ENCODE measurements around the gene CYP19A1.

The CYP19A1 gene

DNA sequence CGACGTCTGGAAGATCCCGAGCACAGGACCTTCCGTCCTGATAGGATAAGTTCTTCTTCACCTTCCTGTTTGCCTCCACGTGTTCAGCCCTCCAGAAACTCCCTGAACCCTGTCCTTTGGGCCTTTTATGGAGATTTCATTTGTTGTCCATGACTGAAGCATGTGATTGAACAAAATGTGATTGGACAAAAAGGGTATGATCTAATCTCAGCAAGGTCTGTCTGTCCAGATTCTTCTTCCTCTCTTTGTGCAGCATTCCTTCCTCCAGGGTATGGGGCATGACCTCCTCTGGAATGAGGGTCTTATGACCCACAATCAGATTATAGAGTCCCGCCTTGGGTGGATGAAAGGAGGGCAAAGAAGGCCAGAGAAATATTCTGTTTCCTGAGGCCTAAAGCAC is at the start of gene CYP19A1:
TSS of gene CYP19A1 (minus strand) at position 101 of the 400 bp plus-strand sequence. CDS start 95,684 bp downstream, outside the sequence.
- no peak for DNase-seq

DNA sequence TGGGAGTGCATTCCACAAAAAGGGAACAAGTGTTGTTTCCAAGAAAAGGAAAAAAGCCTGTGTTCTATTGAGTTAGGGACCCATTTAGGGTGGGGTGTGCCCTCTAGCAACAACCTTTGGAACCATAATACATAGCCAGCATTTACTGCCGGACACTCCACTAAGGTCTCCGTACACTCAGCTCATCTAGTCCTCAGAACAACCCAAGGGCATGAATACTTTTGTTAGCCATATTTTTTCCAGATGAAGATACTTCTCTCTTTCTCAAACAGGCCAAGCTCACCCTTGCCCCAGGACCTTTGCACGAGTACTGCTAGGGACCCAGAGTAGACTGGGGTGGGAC is 49.3 kb upstream of the CYP19A1 start:
- no peak for DNase-seq

DNA sequence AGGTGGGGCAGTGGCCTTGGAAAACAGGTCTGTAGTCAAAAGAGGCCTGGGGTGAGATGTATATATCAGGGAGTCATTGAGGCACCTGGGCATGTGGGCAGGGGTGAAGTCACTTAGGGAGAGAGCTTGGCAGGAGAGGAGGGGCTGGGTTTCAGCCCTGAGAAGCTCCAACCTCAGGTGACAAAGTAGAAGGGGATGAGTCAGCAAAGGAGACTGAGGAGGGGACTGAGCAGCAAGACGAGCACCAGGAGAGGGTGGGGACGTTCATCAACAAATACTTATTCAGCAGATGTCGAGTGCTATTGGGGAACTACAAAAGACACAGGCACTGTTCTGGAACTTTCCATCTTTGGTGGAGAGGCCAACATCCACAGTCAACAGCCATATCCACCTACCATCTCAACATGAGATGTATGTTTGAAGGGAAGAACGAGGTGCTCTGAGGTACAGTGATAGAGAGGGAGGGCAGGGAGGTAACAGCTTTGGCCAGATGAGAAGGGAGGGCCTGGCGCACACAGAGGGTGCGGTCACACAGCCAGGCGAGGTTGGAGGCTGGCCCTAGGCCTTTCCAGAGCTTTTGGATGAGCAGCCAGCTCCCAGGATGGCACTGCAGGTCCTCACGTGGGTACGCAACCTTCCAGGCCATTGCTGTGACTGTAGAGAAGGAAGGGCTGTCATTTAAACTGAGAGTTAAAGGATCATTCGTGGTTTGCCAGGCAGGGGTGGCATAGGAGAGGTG is 48.7 kb upstream of the CYP19A1 start:
- DNase-seq, result no peak

DNA sequence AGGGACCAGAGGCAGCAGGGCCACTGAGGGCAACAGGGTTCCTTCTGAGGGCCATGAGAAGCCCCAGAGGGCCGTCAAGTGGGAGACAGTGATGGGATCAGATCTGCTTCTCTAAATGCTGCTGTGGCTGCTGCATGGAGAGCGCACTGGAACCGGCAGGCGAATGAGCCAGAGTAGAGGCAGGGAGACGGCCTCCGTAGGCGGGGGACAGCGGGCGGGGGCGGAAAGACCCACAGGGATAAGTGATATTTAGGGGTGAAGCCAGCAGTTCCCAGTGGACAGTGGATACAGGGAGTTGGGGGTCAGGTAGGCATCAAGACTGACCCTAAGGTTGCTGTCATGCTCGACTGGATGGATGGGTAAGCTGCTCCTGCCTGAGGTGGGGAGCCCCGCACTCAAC is 48.1 kb upstream of the CYP19A1 start:
- no peak for DNase-seq

DNA sequence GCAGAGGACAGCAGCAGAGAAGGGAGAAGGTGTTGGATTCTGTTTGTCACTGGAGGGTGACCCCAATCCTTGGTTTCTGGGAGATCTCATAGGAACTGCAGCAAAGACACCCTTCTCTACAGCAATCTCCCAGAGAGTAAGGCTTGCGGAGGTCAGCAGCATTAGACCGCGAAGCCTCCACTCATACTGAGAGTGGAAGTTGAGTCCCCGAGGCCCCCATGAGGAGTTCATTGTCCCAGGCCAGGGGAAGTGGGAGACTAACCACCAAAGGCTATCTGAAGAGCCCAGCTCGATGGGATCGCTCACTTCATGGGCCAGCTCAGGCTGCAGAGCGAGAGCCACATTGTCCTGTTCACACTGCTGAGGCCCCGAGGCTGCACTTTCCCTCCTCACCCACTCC is 47.6 kb upstream of the CYP19A1 start:
- DNase-seq, result no peak

DNA sequence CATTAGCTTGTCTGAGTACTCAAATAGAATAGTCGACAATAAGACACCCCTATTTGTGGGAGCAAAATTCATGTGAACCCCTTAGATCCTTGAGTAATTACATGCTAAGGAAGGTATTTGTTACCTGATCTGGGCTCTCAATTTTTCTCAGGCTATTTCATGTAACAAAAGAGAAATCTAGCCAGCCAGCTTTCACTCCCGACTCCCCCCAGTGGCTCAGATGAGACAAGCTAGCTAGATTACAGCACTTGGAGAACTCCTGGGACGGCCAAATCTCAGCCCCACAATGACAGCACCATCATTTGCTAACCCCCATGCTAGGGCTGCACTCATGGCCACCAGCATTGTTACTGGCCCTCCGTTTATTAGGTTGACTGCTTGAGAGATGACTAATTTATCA is 44.4 kb upstream of the CYP19A1 start:
- DNase-seq, result peak; percentile 8 to 52

DNA sequence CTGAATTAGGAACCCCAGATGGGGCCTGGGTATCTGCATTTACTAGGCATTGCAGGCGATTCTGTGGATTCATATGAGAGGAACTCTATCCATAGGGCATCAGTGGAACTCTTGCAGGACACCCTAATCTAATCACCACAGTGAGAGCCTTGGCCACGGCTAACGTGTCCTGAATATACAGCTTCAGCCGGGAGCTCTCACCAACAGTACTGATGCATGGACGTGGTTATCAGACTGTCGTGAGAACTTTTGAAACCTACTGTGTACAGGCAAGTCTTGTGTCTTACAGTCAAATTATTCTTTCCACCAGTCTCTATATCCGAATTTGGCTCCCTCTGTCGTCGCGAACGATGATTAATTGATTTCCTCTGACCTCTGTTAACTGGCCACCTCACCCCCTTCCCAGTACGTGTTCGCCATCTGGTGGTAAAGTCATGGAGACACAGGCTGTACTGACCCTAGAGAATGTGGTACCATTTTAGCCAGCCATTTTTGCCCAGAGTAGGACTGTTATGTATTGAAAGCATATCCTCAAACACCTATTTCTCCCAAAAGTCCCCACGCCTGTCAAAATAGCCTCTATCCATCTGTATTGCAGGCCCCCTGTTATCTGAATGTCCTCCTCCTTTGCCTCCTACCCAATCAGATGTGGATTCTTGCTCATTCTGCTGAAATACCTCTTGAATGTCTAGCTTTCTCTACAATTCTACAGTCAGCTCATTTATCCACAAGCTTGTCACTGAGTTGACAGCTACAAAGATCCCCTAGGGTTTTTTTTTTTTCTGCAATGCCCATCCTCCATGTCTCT is 42.8 kb upstream of the CYP19A1 start:
- DNase-seq, result peak; percentile 18 to 68

DNA sequence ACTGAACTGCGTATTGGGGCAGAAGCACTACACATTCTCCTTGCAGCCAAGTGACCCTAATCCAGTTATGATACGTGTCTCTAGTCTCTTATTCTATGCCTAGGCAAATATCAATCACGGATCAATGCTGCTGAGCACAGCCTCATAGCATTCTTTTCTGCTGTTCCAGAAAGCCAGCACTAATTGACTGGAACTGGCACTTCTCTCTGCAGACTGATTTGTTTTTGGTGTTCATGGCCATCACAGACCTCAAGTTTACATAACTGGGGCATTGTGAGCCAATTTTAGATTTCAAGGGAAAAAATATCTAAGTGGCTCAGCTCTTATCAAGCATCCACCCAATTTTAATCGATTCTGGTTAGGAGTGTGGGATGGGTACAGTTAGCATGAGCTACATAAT is 41.0 kb upstream of the CYP19A1 start:
- DNase-seq, result no peak

DNA sequence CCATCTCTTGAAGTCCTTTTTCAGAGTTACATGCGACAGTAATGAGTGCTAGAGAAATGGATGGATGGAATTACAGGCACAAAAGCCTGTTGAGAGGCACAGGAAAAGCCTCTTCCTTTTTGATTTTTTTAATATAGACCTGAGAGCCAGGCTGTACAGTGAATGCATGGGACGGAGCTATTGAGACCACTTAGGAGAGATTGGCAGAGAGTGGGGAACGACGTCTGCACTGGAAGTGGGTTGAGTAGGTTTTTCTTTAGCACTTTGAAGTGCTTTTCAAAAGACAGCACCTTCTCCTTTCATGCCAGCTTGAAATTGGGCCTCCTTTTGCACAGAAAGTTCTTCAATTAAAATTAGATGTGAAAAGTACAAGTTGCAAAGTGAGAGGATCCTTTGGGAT is 40.0 kb upstream of the CYP19A1 start:
- DNase-seq, result no peak

DNA sequence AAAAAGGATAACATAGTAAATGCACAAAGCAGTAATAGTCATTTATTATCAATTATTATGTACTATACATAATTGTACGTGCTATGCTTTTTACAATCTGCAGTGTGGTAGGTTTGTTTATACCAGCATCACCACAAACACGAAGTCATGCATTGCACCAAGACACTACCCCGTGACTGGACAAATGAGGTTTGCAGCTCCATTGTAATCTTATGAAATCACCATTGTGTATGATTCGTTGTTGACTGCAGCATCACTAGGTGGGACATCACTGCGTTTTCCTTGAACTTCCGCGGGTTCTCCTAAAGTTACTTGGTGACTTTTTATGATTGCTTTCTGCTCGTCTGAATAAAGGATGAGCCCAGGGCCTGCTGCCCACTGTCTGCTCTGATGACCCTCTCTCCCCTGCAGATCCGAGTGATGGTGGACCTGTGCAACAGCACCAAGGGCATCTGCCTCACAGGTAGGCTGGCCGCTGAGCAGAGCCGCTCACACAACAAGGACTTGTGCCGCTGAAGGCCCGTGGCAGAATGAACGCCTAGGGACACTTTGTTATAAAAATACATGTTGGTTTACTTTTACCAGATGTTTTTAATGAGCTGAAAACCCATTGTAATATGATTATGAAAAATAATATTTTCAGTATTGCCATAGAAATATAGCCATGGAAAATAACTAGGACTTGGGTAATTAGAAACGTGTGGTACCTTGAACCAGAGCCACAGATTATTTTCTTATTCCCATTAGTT is 38.8 kb upstream of the CYP19A1 start:
- DNase-seq, result no peak

DNA sequence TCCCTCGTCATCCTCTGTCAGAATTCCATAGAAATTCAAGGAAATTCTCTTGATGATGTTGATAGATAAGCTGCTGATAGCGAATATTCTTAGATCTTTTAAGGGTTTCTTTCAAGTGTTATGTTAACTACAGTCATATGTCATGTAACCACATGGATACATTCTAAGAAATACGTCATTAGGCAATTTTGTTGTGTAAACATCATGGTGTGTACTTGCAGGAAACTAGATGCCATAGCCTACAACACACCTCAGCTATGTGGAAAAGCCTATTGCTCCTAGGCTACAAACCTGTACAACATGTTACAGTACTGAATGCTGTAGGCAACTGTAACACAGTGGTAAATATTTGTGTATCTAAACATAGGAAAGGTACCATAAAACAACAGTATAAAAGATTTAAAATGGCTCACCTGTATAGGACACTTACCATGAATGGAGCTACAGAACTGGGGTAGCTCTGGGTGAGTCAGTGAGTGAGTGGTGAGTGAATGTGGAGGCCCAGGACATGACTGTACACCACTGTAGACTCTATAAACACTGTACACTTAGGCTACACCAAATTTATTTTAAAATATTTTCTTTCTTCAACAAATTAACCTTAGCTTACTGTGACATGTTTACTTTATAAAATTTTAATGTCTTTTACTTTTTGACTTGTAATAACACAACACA is 37.7 kb upstream of the CYP19A1 start:
- DNase-seq, result no peak

DNA sequence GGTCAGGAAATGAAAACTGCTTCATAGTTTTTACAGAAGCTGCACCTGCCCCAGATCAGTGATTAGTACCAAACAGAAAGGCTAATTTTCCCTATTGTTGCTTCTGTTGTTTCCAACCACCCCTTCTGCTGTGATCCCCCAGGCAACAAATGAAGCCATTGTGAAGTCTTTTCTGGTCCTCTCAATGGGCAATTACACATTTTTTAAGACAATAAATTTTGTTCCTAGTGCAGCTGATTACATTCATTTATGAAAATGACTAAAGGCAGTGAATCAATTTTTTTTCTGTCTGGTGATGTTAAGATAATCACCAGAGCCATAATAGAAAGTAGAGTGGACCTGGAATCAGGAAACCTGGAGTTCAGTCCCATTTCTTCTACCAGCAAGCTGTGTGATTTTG is 35.7 kb upstream of the CYP19A1 start:
- DNase-seq, result no peak

DNA sequence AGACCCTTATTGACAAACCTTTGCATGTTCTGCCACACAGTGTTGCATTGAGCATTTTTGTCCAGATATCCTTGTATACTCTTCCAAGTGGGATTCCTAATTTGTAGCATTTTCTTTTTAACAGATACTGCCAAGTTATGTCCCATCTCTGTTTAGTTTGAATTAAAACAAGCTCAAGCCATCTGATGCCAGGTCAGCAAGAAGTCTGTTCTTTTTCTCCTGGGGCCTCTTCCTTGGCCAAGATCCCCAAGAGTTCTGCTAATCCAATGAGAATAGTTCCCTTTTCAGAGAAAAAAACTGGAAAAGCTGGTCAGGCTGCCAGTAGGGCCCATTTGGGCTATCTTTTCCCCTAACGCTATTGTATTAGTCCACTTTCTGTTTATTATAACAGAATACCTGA is 32.9 kb upstream of the CYP19A1 start:
- peak in 1 of 2 experiments; percentile 10 for DNase-seq

DNA sequence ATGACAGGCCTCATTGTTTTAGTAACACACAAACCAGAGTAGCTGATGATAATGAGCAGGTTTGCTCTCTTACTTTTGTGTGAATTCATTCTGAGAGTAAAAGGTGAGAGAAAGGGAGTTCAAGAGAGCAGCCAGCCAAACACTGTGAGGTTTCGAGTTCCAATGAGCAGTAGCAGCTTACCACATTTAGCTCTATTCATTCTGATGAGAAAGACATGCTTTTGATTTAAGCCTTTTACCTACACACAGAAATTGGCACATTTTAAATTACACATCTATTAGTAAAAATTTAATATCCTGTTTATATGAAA is 31.0 kb upstream of the CYP19A1 start:
- no peak for DNase-seq

DNA sequence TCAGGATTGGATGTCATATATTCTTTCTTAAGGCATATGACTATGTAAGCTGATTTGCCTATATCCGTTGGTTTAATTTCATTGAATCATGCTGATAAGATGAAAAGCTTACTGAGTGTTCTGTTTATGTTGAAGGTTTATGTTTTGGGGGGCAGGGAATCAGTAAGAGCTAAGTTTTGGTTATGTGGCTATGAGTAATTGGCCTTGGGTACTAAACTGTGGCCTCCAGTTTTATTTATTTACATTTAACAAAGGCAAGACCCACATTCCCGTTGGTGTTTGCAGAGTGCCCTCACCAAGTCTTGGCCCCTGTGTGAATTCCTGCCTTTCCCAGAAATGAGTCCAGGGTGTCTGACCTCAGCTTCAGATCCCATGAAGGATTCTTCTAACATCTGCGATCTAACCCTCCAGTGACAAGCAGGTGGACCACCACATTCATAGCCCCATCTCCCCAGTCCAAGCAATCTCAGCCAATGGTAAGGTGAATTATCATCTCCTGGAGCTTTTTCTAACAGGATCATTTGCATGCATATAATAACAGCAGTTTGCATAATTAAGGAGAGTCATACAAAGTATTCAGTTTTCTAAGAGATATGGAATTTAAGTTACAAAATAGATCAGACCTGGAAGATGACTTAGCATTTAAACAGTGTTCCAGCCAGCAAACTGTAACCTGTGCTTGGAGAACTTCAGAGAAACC is 30.5 kb upstream of the CYP19A1 start:
- no peak for DNase-seq

DNA sequence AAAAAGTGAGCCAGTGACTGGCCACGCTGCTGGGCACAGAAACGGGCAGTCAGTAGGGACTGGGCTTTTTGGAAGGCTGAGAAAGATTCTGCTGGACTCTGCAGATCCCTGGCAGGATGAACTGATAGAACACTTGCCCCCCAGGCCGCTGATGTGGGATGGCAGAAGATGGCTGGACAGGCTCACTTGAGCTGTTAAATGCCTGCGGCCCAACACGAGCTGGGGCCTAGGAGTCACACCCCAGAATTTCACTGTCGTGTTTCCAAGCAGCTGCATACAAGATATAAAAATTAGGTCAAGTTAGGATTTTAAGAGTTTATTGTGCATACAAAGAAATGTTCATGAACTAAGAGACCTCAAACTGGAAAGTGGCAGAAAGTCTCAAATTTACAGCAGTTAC is 29.9 kb upstream of the CYP19A1 start:
- no peak for DNase-seq

DNA sequence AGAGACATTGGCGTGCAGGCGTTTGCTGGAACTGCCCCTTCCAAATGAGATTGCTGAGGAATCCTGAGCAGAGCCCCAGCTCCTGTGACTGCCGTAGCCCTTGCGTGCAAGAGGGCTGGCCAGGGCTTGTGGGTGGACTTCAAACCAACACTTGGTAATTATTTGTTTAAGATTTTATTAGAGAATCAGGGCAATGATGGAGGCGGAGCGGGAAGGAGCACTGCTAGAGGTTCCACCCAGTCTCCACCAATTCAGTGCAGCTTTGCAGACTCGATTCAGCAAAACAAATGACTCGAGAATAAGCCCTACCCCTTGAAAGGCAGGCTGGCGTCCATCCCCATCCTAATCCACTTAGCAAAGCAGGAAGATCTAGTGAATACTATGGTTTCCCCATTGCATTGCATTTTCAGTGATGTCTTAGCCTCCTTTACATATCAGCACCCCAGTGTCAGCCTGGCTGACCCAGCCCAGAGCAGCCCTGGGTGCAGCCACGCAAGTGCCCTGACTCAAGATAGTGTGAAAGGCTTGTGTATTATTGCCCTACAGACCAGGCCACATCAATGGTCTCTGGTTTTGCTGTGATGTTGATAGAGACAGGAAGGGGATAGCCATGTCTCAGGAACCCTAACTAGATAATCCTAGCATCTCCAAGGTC is 29.1 kb upstream of the CYP19A1 start:
- DNase-seq, result no peak

DNA sequence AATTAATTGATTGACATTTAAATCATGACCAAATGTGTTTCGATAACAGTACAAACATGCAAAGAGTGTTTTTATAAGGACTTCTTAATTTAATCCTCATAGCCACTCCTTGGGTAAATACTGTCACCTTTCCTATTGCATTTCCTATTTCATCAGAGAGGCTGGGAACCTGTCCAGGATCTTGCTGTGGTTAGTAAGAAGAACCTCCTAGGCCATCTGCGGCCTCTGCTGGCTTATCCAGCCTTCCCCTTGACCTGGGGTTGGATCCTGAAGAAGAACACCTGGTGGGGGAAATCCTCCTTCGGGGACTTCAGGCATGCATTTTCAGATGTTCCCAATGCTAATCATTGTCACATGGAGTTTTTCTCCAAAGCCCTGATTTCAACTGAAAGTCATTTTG is 28.5 kb upstream of the CYP19A1 start:
- no peak for DNase-seq

DNA sequence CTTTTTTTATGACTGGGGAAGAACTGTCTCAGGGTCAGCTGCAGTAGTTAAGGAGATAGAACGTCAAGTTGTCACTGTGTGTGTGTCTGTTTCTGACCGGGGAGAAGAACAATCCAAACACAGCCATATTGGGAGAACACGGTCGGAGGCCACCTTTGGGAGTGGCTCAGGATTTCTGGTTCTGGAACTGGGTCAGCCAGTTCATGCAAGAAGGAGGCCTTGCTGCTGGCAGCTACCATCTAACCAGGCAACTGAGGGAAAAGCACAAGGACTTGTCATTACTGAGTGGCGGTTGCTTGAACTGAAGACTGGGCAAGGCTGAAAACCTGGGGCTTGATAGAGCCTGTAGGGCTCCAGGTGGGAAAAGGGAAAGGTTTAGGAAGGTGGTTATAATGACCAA is 27.7 kb upstream of the CYP19A1 start:
- no peak for DNase-seq

DNA sequence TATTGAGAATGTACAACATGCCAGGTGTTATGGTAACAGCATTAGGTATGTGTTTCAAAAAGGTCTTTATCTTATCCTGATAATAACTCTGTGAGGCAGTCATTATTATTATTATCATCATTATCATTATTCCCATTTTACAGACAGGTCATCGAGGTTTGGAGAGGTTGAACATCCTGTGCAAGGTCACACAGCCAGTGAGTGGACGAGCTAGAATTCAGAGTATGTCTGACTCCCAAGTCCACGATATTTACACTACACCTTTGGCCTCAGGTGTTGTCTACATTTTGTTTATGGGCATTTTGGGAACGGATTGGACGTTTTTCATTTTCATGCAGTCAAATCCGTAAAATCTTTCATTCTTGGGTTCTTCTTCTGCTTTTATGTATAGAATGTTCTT is 27.0 kb upstream of the CYP19A1 start:
- no peak for DNase-seq

DNA sequence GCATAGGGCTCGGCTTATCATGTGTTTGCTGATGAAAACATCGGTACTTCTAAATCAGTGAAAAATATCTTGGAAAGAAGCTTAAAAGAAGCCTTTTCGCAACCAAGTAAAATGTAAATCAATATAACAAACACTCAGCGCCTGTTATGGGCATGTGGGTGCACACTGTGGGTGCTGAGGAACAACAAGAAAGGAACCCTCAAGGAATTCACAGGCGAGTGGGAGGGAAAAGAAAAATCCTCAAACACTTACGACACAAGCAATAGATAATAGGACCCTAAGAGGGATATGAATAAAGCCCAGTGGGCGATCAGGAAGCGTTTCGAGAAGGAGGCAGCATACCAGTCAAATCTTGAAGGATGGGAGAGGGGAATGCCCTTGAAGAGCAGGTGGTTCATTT is 25.0 kb upstream of the CYP19A1 start:
- no peak for DNase-seq

DNA sequence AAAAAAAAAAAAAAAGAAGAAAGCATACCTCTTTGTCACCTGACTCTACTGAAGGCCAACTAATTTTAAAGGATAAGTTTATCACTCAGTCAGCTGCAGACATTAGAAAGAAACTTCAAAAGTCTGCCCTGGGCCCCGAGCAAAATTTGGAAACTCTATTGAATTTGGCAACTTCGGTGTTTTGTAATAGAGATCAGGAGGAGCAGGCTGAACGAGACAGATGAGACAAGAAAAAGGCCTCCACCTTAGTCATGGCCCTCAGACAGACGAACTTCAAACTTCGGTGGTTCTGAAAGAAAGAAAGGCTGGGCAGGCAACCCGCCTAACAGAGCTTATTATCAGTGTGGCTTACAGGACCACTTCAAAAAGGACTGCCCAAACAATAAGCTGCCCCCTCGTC is 21.6 kb upstream of the CYP19A1 start:
- DNase-seq, result no peak
